AG09309 (cell line): ENCODE results near the gene ZNF341.

Experiments
- DNase-seq: peaks from one replicate; pipeline ENCODE4 v3.0.0-alpha.2; 2010; ENCODE audit warnings: low read depth
- H3K4me3 ChIP-seq: 2 replicates; pipeline ENCODE4 v1.5.1; 2011; ENCODE audit warnings: mild to moderate bottlenecking, low read depth, low read length, moderate library complexity; ENCODE audit not compliant: control insufficient read depth
- TF ChIP-seq, protein P1 (sequence below): IDR thresholded peaks from 2 replicates; pipeline ENCODE4 v1.5.1; 2011; ENCODE audit warnings: mild to moderate bottlenecking, low read depth, low read length, inconsistent platforms; ENCODE audit not compliant: insufficient read depth, control insufficient read depth; ENCODE audit errors: missing control alignments

ZNF341 gene

DNA sequence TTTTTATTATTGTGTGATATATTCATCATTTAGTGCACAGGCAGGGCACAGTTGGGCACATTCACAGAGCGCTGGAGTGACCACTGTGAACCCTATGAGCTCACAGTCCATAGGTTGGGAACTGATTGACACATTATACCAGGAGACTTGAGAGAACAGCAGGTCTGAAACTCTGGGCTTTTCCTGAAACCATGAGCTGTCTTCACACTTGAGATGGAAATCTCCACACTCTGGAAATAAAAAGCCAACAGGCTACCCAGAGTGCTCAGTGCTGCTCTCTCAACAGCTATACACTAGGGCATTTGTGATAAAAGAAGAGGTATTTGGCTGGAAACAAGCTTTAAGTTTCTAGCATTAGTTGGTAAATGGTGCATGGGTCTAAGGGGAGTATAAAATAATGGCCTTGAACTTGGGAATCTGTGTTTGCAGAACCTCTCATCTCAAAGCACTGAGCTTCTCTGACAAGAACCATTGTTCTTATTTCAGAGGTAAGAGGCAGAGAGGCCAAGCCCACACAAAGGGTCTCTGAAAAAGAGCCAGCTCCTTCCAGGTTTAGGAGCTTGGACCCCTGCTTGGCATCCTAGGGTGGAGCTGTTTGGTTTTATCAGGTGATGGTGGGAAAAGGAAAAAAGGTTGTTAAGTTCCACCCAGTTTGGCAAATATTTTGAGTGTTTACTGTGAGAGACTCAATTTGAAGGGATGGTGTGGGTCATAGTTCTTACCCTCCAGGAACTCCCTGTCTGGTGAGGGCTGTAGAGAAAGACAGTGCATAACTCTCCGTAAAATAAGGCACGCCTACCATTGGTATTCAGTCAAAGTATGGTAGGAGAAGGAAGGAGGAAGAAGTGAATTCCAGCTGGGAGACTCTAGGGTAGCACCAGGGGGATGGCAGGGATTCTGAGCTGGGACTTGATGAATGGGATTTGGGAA lies 93.8 kb downstream of the ZNF341 start:
- no peak overlapping the region for H3K4me3 ChIP-seq
- TF ChIP-seq, protein P1, sequence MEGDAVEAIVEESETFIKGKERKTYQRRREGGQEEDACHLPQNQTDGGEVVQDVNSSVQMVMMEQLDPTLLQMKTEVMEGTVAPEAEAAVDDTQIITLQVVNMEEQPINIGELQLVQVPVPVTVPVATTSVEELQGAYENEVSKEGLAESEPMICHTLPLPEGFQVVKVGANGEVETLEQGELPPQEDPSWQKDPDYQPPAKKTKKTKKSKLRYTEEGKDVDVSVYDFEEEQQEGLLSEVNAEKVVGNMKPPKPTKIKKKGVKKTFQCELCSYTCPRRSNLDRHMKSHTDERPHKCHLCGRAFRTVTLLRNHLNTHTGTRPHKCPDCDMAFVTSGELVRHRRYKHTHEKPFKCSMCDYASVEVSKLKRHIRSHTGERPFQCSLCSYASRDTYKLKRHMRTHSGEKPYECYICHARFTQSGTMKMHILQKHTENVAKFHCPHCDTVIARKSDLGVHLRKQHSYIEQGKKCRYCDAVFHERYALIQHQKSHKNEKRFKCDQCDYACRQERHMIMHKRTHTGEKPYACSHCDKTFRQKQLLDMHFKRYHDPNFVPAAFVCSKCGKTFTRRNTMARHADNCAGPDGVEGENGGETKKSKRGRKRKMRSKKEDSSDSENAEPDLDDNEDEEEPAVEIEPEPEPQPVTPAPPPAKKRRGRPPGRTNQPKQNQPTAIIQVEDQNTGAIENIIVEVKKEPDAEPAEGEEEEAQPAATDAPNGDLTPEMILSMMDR, result no peak
- no peak for DNase-seq

DNA sequence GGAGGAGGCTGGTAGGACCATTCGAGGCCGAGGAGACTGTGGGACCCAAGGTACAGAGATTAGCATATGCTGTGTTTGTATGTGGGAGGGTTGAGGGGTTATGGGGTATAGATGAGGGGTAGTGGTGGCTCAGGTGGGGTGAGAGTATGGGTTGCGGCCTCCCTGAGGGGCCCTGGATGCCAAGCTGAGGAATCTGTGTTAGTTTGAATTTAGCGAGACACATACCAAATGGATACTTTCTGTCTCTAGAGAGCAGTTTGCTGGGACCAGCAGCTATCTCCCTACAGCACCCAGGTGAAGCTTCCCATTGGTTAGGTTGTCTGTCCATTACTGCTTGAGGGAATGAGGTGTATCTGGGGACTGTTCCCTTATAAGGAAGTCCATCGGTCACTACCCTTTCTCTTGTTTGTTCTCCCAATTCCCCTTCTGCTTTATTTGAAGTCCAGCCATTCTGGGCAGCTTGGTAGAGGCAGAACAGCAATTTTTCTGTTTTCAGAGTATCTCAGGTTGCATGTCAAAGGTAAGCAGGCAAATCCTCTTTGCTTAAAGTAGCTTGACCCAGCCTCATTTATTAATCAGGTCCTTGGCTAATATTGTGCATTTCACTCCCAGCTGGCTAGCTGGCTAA lies 94.6 kb downstream of the ZNF341 start:
- no peak overlapping the region for H3K4me3 ChIP-seq
- TF ChIP-seq, protein P1, result no peak
- no peak for DNase-seq

DNA sequence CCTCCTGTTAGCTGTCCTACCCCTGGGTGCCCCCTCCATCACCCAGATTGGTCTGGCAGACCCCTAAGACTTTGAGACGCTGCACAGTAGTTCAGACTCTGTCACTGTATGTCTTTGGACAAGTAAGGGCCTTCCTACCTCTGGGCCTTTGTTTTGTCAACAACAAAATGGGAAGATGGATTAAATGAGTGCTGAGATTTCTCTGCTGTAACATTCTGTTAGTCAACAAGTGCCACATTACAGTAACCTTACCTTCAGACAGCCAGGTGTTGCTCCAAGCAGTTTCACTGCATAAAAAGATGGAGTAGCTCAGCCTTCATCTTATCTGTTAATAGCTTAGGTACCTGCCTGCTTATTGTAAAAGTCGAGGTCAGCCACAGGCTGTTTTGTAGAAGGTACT lies 95.3 kb downstream of the ZNF341 start:
- no peak for DNase-seq
- TF ChIP-seq, protein P1, result no peak
- H3K4me3 ChIP-seq, result no peak overlapping the region

DNA sequence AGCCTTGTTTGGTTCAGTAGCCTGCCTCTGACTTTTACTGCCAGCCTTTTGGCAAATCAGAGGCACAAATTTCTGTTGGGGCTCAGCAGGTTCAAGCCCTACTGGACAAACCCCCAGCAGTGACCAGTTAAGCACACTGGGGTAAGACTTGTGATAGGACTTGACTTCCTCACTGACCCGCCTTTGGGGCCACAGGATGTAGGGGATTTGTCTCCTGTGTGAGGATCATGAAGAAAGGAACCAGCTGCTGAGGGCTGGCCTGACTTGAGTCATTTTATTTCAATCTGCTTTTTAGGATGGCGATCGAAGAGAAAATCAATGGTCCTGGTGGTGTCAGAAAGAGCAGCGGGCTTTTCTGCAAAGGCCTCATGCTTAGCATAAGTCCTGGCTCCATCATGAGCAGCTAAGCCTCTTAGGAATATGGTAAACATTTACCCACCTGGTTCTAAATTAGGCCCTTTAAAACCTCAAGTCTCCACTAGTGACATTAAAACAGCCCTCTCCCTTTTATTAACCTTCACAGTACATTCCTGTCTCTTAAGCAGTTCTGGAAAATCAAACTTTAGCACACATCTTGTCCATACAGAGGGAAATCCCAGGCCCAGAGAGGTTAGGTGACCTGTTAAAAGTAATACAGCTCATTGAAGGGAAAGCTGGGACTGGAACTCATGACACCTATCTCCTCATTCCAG lies 96.0 kb downstream of the ZNF341 start:
- TF ChIP-seq, protein P1, result no peak
- DNase-seq, result no peak
- no peak overlapping the region for H3K4me3 ChIP-seq

DNA sequence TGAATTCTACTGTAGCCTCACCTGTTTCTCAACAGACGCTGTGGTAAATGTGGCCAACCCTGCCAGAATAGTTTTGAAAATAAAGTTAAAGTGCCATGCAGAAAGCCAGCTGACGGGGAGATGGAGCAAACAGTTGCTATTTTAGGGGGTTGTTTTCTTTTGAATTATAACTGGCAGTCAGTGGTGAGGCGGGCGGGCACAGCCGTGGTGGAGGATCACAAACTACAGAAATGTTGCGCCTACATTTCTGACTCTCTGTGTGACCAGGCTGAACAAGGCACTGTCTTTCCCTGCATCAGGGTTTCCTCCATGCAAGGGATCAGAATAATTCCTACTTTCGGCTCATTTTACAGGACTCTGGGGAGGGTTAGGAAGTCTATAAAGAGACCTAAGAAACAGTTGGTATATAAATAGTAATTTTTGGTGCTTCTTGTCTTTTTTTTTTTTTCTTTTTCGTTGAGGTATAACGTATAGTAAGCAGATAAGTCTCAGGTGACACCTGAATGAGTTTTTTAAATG lies 96.6 kb downstream of the ZNF341 start:
- no peak for DNase-seq
- TF ChIP-seq, protein P1, result no peak
- H3K4me3 ChIP-seq, result no peak overlapping the region

DNA sequence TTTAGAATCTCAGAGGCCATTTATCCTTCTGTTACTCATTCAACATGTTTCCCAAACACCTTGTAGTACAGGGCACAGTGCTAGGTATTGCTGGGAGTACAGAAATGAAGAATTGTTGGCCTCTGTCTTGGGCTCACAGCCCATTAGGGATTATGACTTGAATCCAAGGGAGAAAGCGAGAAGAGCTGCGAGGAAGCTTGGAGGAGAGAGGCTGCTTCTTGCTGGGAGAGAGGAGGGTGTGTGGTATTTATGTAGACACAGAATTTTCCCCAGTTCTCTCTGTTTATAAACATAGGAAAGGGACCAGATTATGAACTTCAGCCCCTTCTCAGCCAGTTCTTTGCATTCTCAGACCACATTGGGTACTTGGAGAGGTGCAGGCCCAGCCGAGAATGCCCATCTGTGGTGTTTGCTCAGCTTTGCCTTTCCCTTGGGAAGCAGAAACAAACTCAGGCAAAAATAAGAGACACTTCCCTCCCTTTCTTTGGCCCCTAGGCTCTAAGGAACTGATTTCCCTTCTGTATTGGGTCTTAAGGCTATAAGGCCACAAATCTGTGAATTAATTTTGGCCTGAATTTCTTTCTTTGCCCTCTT lies 97.3 kb downstream of the ZNF341 start:
- TF ChIP-seq, protein P1, result no peak
- no peak overlapping the region for H3K4me3 ChIP-seq
- DNase-seq, result no peak
